DMS153 (cell line): ENCODE measurements around the gene IFTAP.
"Not testable (repeated sequence)": the region's sequence is repeated elsewhere in the genome, so short reads cannot be mapped to it uniquely, and the experiment has no call there.

ENCODE experiments used
- DNase-seq: peaks from one replicate; lab custom pipeline; 2025; lab: John Stamatoyannopoulos, UW

The IFTAP gene

GRCh38 chr11:36594316-36594989 lies at the start of gene IFTAP:
Gene IFTAP (plus strand): TSS chr11:36594502. CDS start chr11:36610104, 15,602 bp downstream.
- DNase-seq: peak; percentile 92

- DNase-seq: no peak
These were observed 43.8 kb upstream of the IFTAP start for GRCh38 chr11:36550385-36551115.

GRCh38 chr11:36557390-36557789 lies 36.9 kb upstream of the IFTAP start:
- DNase-seq: not testable (repeated sequence)

DNA sequence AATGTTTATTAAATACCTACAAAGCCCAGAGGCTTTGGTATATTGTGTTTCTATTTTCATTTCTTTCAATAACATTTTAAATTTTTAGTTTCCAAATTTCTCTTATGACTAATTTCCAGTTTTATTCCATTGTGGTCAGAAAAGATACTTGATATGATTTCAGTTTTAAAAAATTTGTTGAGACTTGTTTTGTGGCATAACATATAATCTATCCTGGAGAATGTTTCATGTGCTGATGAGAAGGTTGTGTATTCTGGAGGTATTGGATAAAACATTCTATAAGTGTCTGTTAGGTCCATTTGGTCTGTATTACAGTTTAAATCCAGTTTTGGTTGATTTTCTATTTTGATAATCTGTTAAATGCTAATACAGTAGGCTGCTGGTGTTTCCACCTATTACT lies 36.3 kb upstream of the IFTAP start:
- DNase-seq: no peak

DNA sequence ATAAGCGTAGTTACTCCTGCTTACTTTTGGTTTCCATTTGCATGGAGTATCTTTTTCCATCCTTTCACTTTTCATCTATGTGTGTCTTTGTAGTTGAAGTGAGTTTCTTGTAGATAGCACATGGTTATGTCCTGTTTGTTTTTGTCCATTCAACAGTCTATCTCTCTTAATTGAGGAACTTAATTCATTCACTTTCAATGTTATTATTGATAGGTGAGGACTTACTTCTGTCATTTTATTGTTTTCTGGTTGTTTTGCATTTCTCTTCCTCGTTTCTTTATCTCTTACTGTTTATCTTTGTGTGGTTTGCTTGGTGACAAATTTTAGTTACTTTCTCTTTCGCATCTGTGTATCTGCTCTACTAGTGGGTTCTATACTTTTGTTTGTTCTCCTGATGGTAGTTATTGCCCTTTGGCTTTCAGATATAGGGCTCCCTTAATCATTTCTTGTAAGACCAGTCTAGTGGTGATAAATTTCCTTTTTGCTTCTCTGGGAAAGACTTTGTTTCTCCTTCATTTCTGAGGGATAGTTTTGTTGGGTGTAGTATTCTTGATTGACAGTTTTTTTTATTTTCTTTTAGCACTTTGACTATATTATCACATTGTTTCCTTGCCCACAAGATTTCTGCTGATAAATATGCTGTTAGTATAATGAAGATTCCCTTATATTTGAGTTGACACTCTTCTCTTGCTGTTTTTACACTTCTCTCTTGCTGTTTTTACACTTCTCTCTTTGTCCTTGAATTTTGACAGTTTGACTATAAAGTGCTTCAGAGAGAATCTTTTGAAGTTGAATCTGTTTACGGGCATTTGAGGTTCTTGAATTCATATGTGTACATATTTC lies 35.5 kb upstream of the IFTAP start:
- no peak for DNase-seq

DNA sequence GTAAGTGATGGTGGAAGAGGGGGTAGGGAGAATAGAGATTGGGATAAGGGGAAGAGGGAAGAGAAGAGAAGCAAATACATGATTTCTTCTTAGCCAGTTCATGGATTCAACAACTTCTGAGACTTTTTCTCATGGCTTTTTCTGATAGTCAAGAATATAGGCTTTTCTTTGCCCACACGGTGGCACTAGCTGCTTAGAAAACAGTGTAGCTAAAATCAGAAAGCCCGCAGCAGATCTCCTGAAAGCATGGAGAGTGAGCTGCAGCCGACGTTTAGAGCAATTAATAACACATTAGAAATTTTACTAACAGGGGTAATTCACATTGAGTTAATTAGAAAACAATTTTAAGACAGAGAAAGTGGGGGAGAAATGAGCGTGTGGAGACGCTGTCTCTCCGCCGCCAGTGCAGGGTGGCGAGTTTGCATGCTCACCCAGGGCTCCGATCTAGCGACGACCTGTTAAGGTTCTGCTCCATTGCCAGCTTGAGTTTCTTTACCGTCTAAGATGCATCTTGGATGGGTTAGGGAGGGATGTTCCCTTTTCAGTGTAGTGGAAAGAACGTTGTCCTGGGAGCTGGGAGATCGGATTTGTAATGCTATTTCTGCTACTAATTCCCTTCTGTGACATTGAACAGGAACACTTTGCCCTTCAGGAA lies 29.8 kb upstream of the IFTAP start:
- DNase-seq: peak; percentile 5

- DNase-seq: no peak
These were observed 29.2 kb upstream of the IFTAP start for GRCh38 chr11:36565031-36565610.

DNA sequence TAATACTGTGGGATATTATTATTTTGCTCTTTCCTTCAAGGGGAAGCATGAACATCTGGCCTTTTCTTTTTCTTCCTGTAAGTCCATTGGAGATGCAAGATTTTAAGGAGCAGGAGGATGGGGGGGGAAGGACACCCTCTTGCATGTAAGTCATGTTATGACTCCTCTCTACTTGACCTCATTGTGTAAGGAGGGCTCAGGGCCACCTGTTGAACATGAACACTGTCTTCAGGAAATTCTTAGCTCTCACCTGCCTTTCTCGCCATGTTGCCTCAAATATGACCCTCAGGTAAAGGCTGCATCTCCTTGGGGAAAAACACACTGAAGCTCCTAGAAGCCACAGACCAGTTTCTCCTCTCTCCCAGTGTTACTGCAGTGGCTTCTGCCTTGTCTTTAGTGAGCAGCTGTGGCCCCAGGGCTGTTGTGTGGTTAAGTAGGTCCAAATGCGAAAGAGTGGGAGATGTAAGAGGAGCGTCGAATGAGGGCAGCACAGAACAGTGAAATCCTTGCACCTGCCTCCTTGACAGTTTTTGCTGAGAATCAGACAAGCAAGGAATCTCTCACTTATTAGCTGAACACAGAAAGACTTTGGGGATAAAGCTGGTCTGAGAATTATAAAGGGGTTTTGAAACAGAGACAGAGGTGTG lies 27.8 kb upstream of the IFTAP start:
- DNase-seq: no peak

DNA sequence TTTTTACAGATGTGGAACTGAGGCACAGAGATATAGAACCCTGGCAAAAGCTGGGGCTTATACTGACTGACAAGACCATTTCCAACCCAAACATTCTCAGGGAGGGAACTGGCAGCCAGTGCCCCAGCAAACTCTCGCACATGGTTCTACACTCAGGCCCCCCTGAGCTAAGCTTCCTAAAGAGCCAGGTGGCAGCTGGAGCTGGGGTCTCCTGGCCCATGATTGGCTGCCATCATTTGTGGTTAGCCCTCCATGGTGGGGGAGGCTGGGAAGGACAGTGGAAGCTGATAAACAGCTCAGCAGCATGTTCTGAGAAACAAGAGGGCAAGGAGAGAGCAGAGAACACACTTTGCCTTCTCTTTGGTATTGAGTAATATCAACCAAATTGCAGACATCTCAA lies 26.6 kb upstream of the IFTAP start, which contains the start of gene RAG1:
Gene RAG1 (plus strand): TSS at position 314 of the 400 bp plus-strand sequence. CDS start 5,298 bp downstream, outside the sequence.
- DNase-seq: no peak

DNA sequence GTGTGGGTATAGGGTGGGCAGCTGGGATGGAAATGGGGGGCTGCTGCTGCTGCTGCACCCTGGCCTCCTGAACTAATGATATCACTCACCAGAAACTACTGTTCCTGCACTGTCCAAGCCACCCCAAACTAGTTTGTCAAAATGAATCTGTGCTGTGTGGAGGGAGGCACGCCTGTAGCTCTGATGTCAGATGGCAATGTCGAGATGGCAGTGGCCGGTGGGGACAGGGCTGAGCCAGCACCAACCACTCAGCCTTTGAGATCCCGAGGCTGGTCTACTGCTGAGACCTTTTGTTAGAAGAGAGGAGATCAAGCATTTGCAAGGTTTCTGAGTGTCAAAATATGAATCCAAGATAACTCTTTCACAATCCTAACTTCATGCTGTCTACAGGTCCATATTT lies 25.2 kb upstream of the IFTAP start:
- DNase-seq: no peak

DNA sequence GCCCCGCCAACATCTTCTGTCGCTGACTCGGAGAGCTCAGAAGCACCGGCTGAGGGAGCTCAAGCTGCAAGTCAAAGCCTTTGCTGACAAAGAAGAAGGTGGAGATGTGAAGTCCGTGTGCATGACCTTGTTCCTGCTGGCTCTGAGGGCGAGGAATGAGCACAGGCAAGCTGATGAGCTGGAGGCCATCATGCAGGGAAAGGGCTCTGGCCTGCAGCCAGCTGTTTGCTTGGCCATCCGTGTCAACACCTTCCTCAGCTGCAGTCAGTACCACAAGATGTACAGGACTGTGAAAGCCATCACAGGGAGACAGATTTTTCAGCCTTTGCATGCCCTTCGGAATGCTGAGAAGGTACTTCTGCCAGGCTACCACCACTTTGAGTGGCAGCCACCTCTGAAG lies 19.8 kb upstream of the IFTAP start:
- DNase-seq: no peak

DNA sequence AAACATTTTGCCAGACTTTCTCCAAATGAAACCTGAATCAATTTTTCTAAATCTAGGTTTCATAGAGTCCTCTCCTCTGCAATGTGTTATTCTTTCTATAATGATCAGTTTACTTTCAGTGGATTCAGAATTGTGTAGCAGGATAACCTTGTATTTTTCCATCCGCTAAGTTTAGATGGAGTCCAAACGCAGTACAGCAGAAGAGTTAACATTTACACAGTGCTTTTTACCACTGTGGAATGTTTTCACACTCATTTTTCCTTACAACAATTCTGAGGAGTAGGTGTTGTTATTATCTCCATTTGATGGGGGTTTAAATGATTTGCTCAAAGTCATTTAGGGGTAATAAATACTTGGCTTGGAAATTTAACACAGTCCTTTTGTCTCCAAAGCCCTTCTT lies 16.9 kb upstream of the IFTAP start:
- no peak for DNase-seq

DNA sequence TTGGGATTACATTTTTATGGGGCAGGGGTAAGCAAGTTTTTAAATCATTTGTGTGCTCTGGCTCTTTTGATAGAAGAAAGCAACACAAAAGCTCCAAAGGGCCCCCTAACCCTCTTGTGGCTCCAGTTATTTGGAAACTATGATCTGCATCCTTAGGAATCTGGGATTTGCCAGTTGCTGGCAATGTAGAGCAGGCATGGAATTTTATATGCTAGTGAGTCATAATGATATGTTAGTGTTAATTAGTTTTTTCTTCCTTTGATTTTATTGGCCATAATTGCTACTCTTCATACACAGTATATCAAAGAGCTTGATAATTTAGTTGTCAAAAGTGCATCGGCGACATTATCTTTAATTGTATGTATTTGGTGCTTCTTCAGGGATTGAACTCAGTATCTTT lies 16.4 kb upstream of the IFTAP start:
- DNase-seq: no peak

- no peak for DNase-seq
These were observed 15.8 kb upstream of the IFTAP start for GRCh38 chr11:36578458-36578857.

DNA sequence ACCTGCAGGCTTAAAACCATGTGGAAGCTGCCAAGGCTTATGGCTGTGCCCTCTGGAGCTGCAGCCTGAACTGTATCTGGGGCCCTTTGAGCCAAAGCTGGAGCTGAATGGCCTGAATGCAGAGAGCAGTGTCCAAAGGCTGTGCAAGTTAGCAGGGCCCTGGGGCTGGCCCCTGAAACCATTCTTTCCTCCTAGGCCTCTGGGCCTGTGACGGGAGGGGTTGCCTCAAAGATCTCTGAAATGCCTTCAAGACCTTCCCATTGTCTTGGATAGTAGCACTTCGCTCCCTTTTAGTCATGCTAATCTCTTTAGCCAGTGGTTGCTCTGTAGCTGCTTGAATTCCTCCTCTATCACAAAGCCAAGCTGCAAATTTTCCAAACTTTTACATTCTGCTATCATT lies 12.8 kb upstream of the IFTAP start:
- DNase-seq: no peak

- no peak for DNase-seq
These were observed 10.6 kb upstream of the IFTAP start for GRCh38 chr11:36583667-36584066.

DNA sequence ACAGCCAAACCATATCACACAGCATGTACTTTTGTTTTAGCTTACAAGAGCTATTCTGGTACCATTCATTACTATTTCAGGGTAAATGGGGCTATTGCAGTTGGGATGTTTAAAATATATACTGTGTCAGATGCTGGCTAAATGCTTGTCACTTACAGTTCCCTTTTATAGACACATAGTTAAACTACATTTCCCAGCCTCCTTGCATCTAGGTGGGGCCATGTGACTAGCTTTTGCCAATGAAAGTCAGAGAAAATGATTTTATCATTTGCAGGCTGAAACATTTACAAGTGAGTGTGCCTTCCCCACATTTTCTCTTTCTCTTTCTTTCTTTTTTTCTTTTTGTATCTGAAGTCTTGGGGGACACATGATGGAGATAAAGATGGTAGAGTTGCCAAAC lies 7.8 kb upstream of the IFTAP start:
- DNase-seq: no peak

DNA sequence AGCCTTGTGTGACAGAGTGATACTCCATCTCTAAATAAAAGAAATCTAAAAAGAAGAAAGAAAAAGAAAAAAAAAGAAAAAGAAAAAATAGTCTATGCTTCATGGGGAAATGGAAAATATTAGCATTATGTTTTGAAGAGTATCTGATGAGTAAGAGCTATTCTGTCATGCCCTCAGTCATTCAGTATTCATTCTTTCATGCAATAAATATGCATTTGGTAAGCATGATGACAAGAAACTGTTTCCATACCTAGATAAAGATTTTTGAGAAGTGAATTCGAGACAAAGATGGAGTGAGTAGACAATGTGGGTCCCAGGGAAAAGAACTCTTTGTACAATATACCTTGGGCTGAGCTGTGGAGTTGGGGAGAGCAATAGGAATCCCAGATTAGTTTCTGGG lies 6.2 kb upstream of the IFTAP start:
- no peak for DNase-seq

GRCh38 chr11:36590513-36590912 lies 3.8 kb upstream of the IFTAP start:
- DNase-seq: no peak

- no peak for DNase-seq
These were observed 2.9 kb upstream of the IFTAP start for GRCh38 chr11:36591433-36591832.

- no peak for DNase-seq
These were observed 2.6 kb downstream of the IFTAP start for GRCh38 chr11:36596880-36597279.
